ENCODE results near the gene GXYLT1. TPM values are rescaled to one million over a fixed set of nuclear protein-coding genes. Genes with fewer than 3 reads are reported as not detected.

GXYLT1 gene
- total and polyA plus RNA-seq, 9 of the 15 experiments (the other 6 are each of a cell fraction or from before 2014, with no cell fraction given): 1.4 to 9.3 (median 5.5) TPM

GRCh38 chr12:42059127-42059526, 85.5 kb downstream of the GXYLT1 start:
- H3K36me3 ChIP-seq (ENCODE audit: control insufficient read depth, insufficient read depth, low read length): no peaks in the 10 kb centered on the region
- no peaks in the 10 kb centered on the region for H4K20me1 ChIP-seq (replicated peaks; ENCODE audit: control insufficient read depth, insufficient read depth, low read length)
- intact Hi-C loops (cut with micrococcal nuclease) (no loop called here), in situ Hi-C loops (cut with MboI) (no loop called here)
- CTCF ChIA-PET (ENCODE audit: low intra/inter-chr PET ratio): interaction anchor here (0.6 kb wide), 1 partner anchor 90 kb away, joined by 3 read pairs; no protein-coding TSS in a partner anchor
- no peaks in the 10 kb centered on the region for H3K9me3 ChIP-seq (replicated peaks; ENCODE audit: control insufficient read depth, insufficient read depth, low read depth, low read length)
- DNase-seq (ENCODE audit: extremely low read depth in 1 of 4, low spot score in 3 of 4): no peak
- ATAC-seq: no peak
- no peaks in the 10 kb centered on the region for H3K4me1 ChIP-seq (replicated peaks in 1 of 2; ENCODE audit: control insufficient read depth in 2 of 2, insufficient read depth in 2 of 2, low read length in 2 of 2)
- H2AFZ ChIP-seq (ENCODE audit: low read depth, low read length): no peak overlapping the region
- TF ChIP-seq FOXM1 (IDR thresholded peaks at IDR 0.05; ENCODE audit: low read depth) (no peak), FOXM1 (CRISPR knock-in tag; IDR thresholded peaks at IDR 0.05; ENCODE audit: low read depth) (no peak), ZNF316 (IDR thresholded peaks at IDR 0.05) (peak; percentile 38)
- no peak for FAIRE-seq
- no TSS peak for BruUV-seq (replicated peaks)
- H3K9me1 ChIP-seq (ENCODE audit: control insufficient read depth, insufficient read depth, low read length): no peaks in the 10 kb centered on the region
- no peaks in the 10 kb centered on the region; a peak in 1 of 5 replicates for H3K27me3 ChIP-seq (ENCODE audit: control insufficient read depth in 2 of 2, insufficient read depth in 2 of 2, low read length in 2 of 2)
- no peak overlapping the region for H3K27ac ChIP-seq (ENCODE audit: extremely low read depth, low read depth, low read length)
- H3K4me2 ChIP-seq (ENCODE audit: insufficient read depth, low read length): no peak overlapping the region
- H3K79me2 ChIP-seq (ENCODE audit: control insufficient read depth, insufficient read depth, low read length): no peaks in the 10 kb centered on the region
- H3K9ac ChIP-seq (ENCODE audit: insufficient read depth in 1 of 2, low read depth in 2 of 2, low read length in 2 of 2): no peak overlapping the region
- no peak overlapping the region for H3K4me3 ChIP-seq
- POLR2A ChIA-PET: no interaction called here

- no TSS peak for BruUV-seq (replicated peaks)
- Histone ChIP-seq H3K4me3 (no peak overlapping the region), H3K4me2 (ENCODE audit: insufficient read depth, low read length) (no peak overlapping the region), H3K9me3 (replicated peaks; ENCODE audit: control insufficient read depth, insufficient read depth, low read depth, low read length) (no peaks in the 10 kb centered on the region), H3K27ac (ENCODE audit: extremely low read depth, low read depth, low read length) (no peak overlapping the region), H3K4me1 (replicated peaks in 1 of 2; ENCODE audit: control insufficient read depth in 2 of 2, insufficient read depth in 2 of 2, low read length in 2 of 2) (no peaks in the 10 kb centered on the region), H3K27me3 (ENCODE audit: control insufficient read depth in 2 of 2, insufficient read depth in 2 of 2, low read length in 2 of 2) (no peaks in the 10 kb centered on the region; a peak in 1 of 5 replicates), H3K9ac (ENCODE audit: insufficient read depth in 1 of 2, low read depth in 2 of 2, low read length in 2 of 2) (no peak overlapping the region), H2AFZ (ENCODE audit: low read depth, low read length) (no peak overlapping the region), H4K20me1 (replicated peaks; ENCODE audit: control insufficient read depth, insufficient read depth, low read length) (no peaks in the 10 kb centered on the region), H3K79me2 (ENCODE audit: control insufficient read depth, insufficient read depth, low read length) (no peaks in the 10 kb centered on the region), H3K9me1 (ENCODE audit: control insufficient read depth, insufficient read depth, low read length) (no peaks in the 10 kb centered on the region), H3K36me3 (ENCODE audit: control insufficient read depth, insufficient read depth, low read length) (no peaks in the 10 kb centered on the region)
- 0% methylated on average over 3 of the region's 3 CpGs for WGBS (ENCODE audit: insufficient coverage, low coverage, missing lambda C conversion rate)
- no peak for DNase-seq (ENCODE audit: extremely low read depth in 1 of 4, low spot score in 3 of 4)
- FAIRE-seq: no peak
- intact Hi-C loops (cut with micrococcal nuclease) (no loop called here), in situ Hi-C loops (cut with MboI) (no loop called here)
- POLR2A ChIA-PET: interaction anchor here (1.8 kb wide), 1 partner anchor 26 kb away, joined by 3 read pairs; no protein-coding TSS in a partner anchor
- CTCF ChIA-PET (ENCODE audit: low intra/inter-chr PET ratio): no interaction called here
- no peak for ATAC-seq
- 0 out of 2 replicates have a peak, but pooled peaks have one; percentile 50 for TF ChIP-seq SPI1 (IDR thresholded peaks at IDR 0.05; ENCODE audit: borderline replicate concordance, low read depth, low read length)
- no peak for TF ChIP-seq BCLAF1 (IDR thresholded peaks at IDR 0.05; ENCODE audit: borderline replicate concordance in 1 of 2, control insufficient read depth in 1 of 2, low read depth in 2 of 2, low read length in 1 of 2)
- TF ChIP-seq, protein P1, sequence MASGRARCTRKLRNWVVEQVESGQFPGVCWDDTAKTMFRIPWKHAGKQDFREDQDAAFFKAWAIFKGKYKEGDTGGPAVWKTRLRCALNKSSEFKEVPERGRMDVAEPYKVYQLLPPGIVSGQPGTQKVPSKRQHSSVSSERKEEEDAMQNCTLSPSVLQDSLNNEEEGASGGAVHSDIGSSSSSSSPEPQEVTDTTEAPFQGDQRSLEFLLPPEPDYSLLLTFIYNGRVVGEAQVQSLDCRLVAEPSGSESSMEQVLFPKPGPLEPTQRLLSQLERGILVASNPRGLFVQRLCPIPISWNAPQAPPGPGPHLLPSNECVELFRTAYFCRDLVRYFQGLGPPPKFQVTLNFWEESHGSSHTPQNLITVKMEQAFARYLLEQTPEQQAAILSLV (tag; IDR thresholded peaks at IDR 0.05): no peak
- TF ChIP-seq, protein P2, sequence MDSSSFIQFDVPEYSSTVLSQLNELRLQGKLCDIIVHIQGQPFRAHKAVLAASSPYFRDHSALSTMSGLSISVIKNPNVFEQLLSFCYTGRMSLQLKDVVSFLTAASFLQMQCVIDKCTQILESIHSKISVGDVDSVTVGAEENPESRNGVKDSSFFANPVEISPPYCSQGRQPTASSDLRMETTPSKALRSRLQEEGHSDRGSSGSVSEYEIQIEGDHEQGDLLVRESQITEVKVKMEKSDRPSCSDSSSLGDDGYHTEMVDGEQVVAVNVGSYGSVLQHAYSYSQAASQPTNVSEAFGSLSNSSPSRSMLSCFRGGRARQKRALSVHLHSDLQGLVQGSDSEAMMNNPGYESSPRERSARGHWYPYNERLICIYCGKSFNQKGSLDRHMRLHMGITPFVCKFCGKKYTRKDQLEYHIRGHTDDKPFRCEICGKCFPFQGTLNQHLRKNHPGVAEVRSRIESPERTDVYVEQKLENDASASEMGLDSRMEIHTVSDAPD (CRISPR knock-in tag; IDR thresholded peaks at IDR 0.05): no peak
- TF ChIP-seq, protein P3, sequence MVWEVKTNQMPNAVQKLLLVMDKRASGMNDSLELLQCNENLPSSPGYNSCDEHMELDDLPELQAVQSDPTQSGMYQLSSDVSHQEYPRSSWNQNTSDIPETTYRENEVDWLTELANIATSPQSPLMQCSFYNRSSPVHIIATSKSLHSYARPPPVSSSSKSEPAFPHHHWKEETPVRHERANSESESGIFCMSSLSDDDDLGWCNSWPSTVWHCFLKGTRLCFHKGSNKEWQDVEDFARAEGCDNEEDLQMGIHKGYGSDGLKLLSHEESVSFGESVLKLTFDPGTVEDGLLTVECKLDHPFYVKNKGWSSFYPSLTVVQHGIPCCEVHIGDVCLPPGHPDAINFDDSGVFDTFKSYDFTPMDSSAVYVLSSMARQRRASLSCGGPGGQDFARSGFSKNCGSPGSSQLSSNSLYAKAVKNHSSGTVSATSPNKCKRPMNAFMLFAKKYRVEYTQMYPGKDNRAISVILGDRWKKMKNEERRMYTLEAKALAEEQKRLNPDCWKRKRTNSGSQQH (CRISPR knock-in tag; IDR thresholded peaks at IDR 0.05): no peak
Observed at GRCh38 chr12:42056130-42056529, 88.5 kb downstream of the GXYLT1 start.
